ENCODE data around the gene NAP1L1. TPM values are rescaled to one million over a fixed set of nuclear protein-coding genes. Genes with fewer than 3 reads are reported as not detected.
A peak's percentile ranks its signal among the peaks of the same experiment; 100 is the strongest.

NAP1L1 gene
- total and polyA plus RNA-seq, 2 experiments from 2014 or later: 658 to 996 TPM

DNA sequence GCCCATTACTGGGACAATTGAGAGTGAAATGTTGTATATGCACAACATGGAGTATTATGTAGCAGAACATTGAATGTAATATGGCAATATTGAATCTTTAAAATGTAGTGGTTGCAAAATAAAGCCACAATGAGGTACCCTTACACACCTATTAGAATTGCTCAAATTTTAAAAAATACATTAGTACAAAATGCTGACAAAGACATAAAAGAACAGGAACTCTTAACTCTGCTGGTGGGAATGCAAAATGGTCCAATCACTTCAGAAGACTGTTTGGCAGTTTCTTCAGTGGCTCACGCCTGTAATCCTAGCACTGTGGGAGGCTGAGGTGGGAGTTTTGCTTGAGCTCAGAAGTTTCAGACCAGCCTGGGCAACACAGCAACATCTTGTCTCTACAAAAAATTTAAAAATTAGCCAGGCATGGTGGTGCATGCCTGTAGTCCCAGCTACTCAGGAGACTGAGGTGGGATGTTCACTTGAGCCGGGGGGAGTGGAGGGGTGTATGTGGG is 6.8 kb upstream of the NAP1L1 start:
- no peaks in the 10 kb centered on the region for H3K27me3 ChIP-seq (ENCODE audit: insufficient read depth)
- H3K27ac ChIP-seq (ENCODE audit: low read depth): no peak overlapping the region
- TF ChIP-seq CREB1 (CRISPR knock-in tag; IDR thresholded peaks at IDR 0.05; ENCODE audit: low read depth) (no peak), EZH2 (IDR thresholded peaks at IDR 0.05; ENCODE audit: low read depth, unreplicated experiment) (no peak), POLR2AphosphoS5 (IDR thresholded peaks at IDR 0.05; ENCODE audit: low read depth) (no peak), JUNB (IDR thresholded peaks at IDR 0.05; ENCODE audit: unreplicated experiment) (no peak), ZNF331 (CRISPR knock-in tag; IDR thresholded peaks at IDR 0.05; ENCODE audit: low read depth) (no peak), EZH2phosphoT487 (IDR thresholded peaks at IDR 0.05; ENCODE audit: unreplicated experiment) (no peak), NANOG (IDR thresholded peaks at IDR 0.05; ENCODE audit: borderline replicate concordance) (no peak), ZNF114 (CRISPR knock-in tag; IDR thresholded peaks at IDR 0.05) (no peak), ETS1 (IDR thresholded peaks at IDR 0.05) (no peak), STAT1 (IDR thresholded peaks at IDR 0.05; ENCODE audit: unreplicated experiment) (no peak)
- TF ChIP-seq, protein P1, sequence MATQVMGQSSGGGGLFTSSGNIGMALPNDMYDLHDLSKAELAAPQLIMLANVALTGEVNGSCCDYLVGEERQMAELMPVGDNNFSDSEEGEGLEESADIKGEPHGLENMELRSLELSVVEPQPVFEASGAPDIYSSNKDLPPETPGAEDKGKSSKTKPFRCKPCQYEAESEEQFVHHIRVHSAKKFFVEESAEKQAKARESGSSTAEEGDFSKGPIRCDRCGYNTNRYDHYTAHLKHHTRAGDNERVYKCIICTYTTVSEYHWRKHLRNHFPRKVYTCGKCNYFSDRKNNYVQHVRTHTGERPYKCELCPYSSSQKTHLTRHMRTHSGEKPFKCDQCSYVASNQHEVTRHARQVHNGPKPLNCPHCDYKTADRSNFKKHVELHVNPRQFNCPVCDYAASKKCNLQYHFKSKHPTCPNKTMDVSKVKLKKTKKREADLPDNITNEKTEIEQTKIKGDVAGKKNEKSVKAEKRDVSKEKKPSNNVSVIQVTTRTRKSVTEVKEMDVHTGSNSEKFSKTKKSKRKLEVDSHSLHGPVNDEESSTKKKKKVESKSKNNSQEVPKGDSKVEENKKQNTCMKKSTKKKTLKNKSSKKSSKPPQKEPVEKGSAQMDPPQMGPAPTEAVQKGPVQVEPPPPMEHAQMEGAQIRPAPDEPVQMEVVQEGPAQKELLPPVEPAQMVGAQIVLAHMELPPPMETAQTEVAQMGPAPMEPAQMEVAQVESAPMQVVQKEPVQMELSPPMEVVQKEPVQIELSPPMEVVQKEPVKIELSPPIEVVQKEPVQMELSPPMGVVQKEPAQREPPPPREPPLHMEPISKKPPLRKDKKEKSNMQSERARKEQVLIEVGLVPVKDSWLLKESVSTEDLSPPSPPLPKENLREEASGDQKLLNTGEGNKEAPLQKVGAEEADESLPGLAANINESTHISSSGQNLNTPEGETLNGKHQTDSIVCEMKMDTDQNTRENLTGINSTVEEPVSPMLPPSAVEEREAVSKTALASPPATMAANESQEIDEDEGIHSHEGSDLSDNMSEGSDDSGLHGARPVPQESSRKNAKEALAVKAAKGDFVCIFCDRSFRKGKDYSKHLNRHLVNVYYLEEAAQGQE (IDR thresholded peaks at IDR 0.05; ENCODE audit: unreplicated experiment): no peak
- Mint-ChIP-seq H3K9me3 (no peaks in the 10 kb centered on the region), H3K4me1 (peaks cover 9% of the 10 kb centered on the region), H3K27me3 (ENCODE audit: insufficient read depth, low read depth, poor library complexity) (peaks cover 2% of the 10 kb centered on the region), H3K27ac (no peak overlapping the region), H3K36me3 (ENCODE audit: low read depth) (no peaks in the 10 kb centered on the region), H3K4me3 (no peak overlapping the region)
- no peak overlapping the region for H2AFZ ChIP-seq
- H3K4me3 ChIP-seq: no peak overlapping the region
- H3K4me2 ChIP-seq: no peak overlapping the region
- DNase-seq (ENCODE audit: low spot score) (no peak), ATAC-seq (no peak; the same call in 2 of the 3 replicates)
- H4K20me1 ChIP-seq (replicated peaks; ENCODE audit: insufficient read depth): no peaks in the 10 kb centered on the region
- no peaks in the 10 kb centered on the region for H3K4me1 ChIP-seq (ENCODE audit: insufficient read depth)
- no peaks in the 10 kb centered on the region for H3K9me2 ChIP-seq (ENCODE audit: insufficient read depth)
- no peaks in the 10 kb centered on the region for H3K79me2 ChIP-seq (replicated peaks; ENCODE audit: insufficient read depth)
- no peaks in the 10 kb centered on the region for H3F3A ChIP-seq (replicated peaks; ENCODE audit: low read depth)
- no peaks in the 10 kb centered on the region for H3K36me3 ChIP-seq (ENCODE audit: insufficient read depth)

- peaks cover 6% of the 10 kb centered on the region; the same call in 1 of the 2 replicates for H3F3A ChIP-seq (replicated peaks; ENCODE audit: low read depth)
- DNase-seq (ENCODE audit: low spot score) (no peak), ATAC-seq (no peak)
- no peaks in the 10 kb centered on the region for H3K36me3 ChIP-seq (ENCODE audit: insufficient read depth)
- peaks cover 39% of the 10 kb centered on the region for H3K79me2 ChIP-seq (replicated peaks; ENCODE audit: insufficient read depth)
- no peak overlapping the region for H3K27ac Mint-ChIP-seq
- H3K27ac ChIP-seq (ENCODE audit: low read depth): no peak overlapping the region
- H3K9me2 ChIP-seq (ENCODE audit: insufficient read depth): no peaks in the 10 kb centered on the region
- peak overlapping the region; percentile 97 for H2AFZ ChIP-seq
- H4K20me1 ChIP-seq (replicated peaks; ENCODE audit: insufficient read depth): peaks cover 23% of the 10 kb centered on the region
- no peak for TF ChIP-seq STAT1 (IDR thresholded peaks at IDR 0.05; ENCODE audit: unreplicated experiment)
- TF ChIP-seq EZH2 (IDR thresholded peaks at IDR 0.05; ENCODE audit: low read depth, unreplicated experiment): no peak
- TF ChIP-seq ZNF331 (CRISPR knock-in tag; IDR thresholded peaks at IDR 0.05; ENCODE audit: low read depth): no peak
- TF ChIP-seq CTCF (conservative IDR thresholded peaks at IDR 0.05; ENCODE audit: low read depth in 2 of 2): no peak
- no peak for TF ChIP-seq ZNF114 (CRISPR knock-in tag; IDR thresholded peaks at IDR 0.05)
- TF ChIP-seq CREB1 (CRISPR knock-in tag; IDR thresholded peaks at IDR 0.05; ENCODE audit: low read depth): no peak
- TF ChIP-seq JUNB (IDR thresholded peaks at IDR 0.05; ENCODE audit: unreplicated experiment): no peak
- no peak for TF ChIP-seq NANOG (IDR thresholded peaks at IDR 0.05; ENCODE audit: borderline replicate concordance)
- TF ChIP-seq, protein P1 (IDR thresholded peaks at IDR 0.05; ENCODE audit: unreplicated experiment): no peak
- no peaks in the 10 kb centered on the region for H3K27me3 ChIP-seq (ENCODE audit: insufficient read depth)
- peaks cover 9% of the 10 kb centered on the region for H3K27me3 Mint-ChIP-seq (ENCODE audit: insufficient read depth, low read depth, poor library complexity)
- no peaks in the 10 kb centered on the region; the same call in 2 of the 3 replicates for H3K9me3 Mint-ChIP-seq
- H3K4me3 ChIP-seq: peak overlapping the region; percentile 74
- peak overlapping the region; percentile 98 for H3K4me3 Mint-ChIP-seq
- peaks cover 24% of the 10 kb centered on the region for H3K36me3 Mint-ChIP-seq (ENCODE audit: low read depth)
- H3K4me2 ChIP-seq: peak overlapping the region; percentile 94
- peaks cover 21% of the 10 kb centered on the region for H3K4me1 ChIP-seq (ENCODE audit: insufficient read depth)
- H3K4me1 Mint-ChIP-seq: peaks cover 31% of the 10 kb centered on the region
These were observed 1.0 kb upstream of the NAP1L1 start for GRCh38 chr12:76085520-76085868.
